G401.6 (cell line): Measurements from ENCODE around the gene LAD1.

Experiments
- FAIRE-seq: peaks from 2 replicates; lab custom pipeline; 2012; peaks lifted over from hg19 to GRCh38; lab: Jason Lieb, UNC

LAD1 gene

DNA sequence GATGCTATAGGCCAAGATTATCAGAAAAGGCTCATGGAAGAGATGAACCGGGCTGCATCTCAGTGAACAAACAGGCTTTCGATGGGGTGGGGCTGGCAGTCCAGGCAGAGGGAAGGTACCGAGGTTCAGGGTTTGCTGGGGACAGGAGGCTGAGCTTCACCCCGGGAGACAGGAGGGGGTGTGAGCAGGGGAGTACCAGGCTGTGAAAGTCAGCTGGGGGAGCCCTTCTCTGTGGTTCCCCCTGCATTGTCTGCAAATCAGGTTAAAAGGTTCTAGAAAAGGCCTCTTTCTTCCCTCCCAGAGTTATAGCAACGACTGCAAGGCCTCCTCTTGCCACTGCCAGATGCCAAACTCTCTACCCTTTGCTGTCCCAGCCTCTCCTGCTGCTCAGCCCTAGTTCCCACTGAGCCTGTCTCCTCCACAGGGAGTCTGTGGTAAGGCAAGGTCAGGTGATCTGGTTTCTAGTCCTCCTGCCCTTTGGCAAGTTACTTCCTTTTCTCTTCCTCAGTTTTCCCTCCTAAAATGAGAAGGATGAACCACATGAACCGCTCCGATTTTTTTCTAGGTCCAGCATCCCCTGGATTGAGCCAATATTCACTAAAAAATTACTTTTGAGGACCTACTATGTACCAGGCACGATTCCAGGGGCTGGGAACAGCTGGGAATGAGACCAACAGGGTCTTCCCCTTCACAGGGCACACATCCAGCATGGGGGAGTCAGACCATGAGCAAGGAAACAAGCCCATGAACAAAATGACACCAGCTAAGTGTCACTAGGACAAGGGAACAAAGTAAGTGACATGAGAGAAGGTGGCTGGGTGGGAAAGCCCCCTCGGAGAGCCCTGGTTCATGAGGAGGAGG, 7.2 kb downstream of the LAD1 start:
- no peak for FAIRE-seq

DNA sequence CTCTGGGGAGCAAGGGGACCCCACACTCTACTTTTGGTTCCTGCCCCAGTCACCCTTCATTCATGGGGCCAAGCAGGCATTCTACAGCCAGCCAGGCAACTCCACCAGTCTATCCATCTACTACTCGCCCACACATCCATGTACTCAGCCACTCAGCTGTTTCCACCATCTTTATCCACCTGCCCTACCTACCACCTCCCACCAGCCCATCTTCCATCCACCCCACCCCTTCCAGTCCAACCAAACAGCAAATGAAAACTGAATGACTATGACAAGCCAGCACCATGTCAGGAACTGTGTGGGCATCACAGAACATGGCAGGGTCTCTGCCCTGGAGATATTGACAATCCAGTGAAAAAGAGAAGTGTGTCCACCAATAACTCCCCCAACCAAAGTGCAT, 7.9 kb downstream of the LAD1 start:
- no peak for FAIRE-seq

DNA sequence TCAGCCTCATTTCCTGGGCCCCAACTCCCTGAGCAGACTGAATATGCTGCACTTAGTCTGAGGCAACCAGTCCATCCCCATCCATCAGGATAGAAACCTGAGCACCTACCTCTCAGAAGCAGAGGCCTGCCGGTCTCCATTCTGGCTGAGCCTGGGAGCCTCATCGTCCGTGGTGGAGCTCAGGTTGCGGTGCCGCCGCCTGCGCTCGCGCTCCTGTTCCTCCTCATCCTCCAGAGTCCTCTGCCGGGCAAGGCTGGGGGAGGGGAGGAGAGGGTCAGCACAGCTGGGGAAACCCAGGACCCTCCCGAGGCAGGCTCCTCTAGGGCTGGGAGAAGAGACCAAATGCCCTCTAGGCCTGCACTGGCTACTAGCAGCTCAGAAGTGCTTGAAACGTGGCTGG, 10.1 kb downstream of the LAD1 start:
- no peak for FAIRE-seq

DNA sequence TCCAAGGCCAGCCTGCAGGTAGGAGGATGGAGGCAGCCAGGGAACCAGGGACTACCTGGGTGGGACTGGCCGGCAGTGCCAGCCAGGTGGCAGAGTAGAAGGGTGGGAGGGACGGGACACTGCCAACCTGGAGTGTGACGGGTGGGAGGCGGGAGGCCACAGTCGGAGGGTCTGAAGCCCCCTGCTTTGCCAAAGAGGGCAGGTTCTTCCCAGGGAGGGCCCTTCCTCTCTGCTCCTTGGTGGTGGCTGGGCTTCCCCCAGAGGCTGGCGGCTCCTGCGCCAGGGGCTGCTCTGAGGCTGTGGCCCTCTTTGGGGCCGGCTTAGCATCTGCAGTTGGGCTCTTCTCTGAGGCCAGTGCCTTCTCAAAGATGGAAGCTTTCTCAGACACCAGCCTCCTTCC, 12.9 kb downstream of the LAD1 start:
- no peak for FAIRE-seq

DNA sequence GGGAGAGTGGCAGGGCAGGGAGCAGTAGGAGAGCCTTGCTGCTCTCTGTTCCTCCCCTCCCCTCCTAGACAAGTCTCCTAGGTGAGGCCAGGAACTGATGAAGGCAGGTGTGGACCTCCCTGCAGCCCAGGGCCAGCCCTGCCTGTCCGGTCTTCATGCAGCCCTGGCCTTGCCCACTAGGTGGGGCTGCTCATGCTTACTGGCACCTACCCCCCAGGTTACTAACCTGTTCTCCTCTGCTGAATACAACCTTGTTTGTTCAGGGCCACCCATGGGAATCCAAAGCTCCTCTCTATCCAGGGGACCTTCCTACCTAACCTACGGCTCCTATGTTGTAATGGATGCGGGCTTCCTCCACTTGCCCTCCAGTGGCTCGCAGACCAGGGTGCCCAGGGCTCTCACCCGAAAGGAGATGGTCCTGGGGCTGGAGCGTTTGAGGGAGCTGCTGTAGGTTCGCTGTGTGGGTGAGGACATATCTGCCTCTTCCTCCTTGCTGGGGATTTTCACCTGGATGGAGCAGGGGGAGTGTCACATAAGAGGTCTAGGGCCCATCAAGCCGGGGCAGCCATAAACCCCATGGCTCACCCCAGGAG, 13.7 kb downstream of the LAD1 start:
- peak; percentile 39 for FAIRE-seq

DNA sequence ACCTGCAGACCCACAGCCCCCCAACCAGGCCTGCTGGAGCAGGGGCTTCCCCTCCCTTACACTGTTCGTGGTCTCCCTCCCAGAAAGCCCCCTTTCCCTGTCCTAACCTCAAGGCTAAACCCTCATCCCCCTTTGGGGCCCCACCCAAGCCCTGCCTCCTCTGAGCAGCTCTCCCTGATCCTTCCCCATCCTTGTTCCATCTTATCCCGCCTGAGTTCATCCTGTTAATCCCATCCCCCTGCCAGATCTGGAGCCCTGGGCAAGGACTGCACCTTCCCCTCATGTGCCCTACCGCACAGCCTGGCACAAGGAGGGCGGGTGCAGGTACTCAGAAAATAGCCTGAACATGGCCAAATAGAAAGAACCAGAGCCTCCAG, 14.7 kb downstream of the LAD1 start:
- no peak for FAIRE-seq

DNA sequence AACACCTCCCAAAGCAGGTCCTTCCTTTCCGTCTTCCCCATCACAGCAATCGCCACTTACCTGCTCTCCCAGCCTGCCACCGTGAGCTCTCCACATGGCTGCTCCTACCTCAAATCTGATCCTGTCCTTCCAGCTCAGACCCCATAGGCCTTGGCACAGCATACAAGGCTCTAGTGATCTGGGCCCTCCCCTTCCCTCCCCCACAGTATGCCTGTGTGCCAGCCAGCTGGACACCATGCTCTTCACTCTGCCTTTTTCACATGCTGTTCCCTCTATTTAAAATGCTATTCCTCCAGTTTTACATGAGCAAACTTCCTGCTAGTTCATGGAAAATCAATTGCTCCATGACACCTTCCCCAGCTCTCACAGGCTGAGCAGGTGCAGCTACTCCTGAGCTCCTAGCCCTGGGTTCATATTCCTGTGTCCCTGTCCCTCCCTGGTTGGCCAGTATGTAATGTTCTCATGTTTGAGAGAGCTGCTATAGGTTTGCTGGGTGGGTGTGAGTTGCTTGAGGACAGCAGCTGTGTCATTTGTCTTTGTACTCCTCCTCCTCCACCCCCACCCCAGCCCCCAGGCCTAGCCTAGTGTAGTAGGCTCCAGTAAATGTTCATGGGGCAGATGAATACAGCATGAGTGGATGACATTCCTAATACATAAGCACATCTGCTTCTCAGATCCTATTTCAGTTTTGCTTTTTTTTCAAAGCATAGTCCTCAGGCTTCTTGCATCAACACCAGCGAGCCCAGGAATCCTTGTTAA, 15.3 kb downstream of the LAD1 start:
- no peak for FAIRE-seq

DNA sequence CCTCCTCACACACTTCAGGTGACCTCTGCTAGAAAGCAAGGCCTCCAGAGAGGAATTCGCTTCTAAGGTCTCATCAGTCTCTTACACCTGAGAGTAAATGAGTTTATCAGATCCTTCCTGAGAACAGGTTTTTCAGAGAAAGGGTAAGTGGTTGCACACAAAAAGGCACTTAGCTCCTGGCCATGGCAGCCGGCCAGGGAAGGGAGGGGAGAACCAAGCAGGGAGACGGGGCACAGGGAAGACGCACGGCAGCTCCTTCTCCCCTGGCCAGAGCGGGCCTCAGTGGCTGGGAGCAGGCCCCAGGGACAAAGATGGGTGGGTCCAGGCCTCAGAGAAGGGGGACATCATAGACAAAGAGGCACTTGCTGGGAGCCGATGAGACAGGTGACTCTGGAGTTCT, 18.0 kb downstream of the LAD1 start:
- no peak for FAIRE-seq

DNA sequence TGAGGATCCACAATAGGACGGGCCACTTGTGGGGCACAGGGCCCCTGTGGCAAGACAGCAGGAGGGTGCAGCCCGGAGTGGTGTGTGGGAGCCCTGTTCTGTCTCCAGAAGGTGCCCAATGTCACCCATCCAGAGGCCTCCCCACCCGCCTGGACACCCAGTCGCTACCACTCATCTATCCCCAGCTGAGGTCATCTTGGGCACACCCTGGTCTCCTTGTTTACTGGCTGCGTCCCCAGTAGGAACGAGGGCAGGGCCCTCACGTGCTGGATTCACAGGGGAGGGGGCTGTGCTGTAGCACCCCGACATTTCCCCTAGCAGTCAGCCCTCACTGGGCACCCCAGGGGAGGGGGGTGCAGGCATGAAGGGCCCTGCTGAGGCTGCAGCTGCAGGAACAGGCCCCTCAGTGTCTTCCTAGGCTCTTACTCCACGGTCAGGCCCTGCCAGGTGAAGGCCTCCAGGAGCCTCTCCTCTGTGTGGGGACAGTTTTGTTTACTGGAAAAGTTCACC, 19.3 kb downstream of the LAD1 start:
- FAIRE-seq: no peak

DNA sequence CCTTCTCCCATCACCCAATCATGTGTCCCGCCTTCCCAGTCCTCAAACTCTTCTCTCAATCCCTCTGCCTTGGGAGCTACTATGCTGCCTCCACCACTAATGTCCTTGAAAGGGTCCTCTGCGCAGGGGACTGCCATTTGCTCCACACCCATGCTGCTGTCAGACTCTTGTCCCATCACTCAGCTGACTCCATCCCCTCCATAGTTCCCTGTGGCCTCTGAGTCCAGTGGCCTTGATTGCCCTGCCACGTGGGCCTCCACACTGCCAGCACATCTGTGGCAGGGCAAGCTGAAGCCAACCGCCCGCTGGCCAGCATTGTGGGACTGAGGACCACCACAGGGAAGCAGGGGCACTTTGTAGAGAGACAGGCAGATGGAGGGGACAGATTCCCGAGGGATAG, 20.3 kb downstream of the LAD1 start:
- FAIRE-seq: no peak

DNA sequence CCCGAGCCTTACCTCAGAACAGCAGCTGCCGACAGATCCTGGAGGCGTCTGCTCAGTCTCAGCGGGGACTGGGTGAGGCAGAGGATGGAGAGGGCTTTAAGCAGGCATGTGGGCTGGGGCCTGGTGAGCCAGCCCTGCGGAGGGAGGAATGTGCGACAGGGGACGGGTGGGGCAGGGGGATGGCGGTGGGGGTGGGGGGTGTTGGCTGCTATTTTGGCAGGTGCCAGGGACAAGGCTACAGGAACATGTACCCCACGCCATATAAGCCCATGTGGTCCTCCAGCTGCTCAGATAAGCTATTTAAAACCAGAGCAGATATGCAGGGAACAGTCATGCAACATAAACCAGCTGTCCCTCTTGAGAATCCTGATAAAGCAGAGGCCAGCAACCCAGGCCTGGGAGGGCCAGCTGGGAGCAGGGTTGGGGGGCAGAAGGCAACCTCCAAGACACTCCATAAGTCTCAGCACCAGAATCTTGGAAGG, 21.5 kb downstream of the LAD1 start, which contains the start of gene TNNT2:
Gene TNNT2, minus strand, starts transcription at position 70 of the 482 bp plus-strand sequence. CDS start 4,426 bp downstream, outside the sequence.
- FAIRE-seq: no peak

DNA sequence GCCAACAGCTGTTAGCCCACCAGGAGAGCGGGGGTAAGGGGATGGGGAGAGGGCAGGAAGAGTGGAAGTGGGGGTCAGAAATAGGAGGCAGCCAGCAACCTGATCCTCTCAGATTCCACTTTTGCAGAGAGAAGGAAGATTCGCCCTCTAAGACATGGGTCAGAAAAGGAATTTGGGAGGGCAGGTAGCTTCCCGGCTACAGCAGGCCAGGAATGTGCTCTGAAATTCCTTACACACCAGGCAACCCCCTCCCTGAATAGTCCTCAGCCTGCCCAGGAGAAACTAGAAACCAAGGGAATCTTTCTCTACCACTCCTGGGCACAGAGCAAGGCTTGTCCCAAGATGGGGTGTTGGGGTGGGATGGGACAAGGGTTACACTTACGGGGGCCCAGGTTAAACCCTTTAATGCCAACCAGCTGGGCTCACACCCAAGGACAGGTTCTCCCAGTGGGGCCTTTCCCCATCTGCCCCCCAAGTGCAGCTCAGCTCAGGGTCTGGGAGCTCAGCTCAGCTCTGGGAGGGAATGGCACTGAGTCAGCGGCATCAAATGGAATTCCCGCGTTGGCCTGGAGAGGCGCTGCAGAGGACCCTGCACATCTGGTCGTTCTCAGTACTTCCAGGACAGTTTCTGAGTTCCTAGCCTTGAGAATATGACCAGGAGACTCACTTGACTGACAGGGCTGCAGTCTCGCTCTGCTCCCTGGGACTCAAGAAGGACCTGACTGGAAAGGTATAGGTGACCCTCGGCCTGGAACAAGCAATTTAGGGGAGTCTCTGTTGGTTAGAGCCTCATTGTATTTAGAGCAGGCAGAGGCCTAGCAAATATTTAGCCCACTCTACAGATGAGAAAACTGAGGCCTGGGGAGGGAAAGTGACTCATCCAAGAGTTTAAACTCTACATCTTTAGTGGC, 22.4 kb downstream of the LAD1 start:
- FAIRE-seq: peak; percentile 94

DNA sequence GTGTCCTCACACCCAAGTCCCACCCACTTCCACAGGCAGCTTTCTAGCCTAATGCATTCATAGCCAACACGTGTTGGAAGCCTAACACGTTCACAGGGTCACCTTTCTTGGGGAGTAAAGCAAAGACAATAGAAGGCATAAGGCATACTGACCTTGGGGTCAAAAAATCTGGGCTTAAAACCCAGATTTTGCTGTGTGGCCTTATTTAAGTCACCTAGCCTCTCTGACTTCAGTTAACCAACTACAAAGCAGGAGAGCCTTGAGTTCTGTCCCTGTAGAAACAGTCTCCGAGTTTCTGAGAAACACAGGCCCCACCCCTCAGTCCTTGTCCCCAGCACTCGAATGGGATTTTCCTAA, 23.0 kb downstream of the LAD1 start:
- no peak for FAIRE-seq

DNA sequence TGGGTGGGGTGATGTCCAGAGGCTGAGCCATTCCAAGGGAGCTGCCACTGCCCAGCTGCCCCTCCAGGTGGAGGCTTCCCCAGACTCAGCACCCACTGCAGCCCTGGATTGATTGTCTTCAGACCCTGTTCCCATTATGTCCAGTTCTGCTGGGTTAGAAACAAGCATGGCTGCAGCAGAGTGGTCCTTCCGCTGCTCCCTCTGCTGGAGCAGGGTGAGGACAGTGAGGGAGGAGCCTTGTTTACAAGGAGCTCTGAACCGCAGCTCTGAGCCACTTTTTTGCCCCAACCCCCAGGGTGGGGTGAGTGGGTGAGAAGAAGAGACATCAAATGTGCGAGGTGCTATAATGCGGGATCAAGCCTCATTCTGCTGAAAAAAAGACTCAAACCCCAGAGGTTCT, 24.0 kb downstream of the LAD1 start:
- no peak for FAIRE-seq

DNA sequence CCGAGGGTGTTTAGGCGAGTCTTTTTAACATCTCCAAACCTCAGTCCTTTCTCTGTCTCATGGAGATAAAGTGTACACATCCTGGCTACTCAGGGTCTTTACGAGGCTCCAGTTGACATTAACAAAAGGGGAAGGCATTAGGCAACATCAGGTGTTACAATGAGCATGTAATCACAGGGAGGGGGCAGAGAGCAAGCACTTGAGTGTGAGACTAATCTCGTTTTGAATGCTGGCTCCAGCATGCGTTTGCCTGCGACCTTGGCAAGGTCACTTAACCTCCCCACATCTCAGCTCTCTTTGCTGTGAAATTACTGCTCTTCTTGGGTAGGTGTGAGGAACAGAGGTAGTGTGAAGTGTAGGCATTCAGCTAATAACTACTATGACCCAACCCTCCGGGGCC, 24.8 kb downstream of the LAD1 start:
- no peak for FAIRE-seq

DNA sequence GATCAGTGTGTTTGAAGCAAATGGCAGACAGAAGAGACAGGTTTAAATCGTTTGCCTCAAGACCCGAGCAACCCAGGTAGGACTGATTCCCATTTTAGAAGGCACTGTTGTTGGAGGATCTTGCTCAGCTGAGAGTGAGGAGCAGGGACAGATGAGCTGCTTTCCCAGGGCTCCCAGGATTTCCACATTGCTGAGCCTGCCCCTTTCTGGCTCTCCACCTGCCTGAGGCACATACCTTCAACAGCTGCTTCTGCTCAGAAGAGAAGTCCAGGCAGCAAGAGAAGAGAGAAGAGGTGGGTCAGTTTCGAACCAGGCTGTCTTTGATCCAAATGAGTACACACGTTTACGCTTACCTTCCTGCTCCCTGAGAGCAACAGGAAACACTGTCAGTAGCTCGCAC, 27.3 kb downstream of the LAD1 start:
- FAIRE-seq: no peak

DNA sequence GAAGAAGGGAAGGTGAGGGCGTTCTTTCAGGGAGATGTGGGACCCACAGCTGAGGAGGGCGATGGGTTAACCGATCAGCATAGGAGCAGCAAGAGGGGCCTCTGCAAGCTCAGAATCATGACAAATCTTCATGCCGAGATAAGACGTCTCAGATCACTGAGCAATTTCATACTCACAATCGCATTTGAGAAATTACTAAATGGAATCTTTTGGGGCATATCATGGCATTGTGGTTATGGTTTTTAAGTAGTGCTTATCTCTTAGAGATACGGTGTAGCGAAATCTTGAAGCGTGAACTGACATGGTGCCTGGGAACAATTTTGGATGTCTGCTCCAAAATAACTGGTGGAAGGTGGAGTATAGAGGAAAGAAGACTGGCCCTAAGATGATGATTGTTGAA, 27.8 kb downstream of the LAD1 start:
- FAIRE-seq: no peak

DNA sequence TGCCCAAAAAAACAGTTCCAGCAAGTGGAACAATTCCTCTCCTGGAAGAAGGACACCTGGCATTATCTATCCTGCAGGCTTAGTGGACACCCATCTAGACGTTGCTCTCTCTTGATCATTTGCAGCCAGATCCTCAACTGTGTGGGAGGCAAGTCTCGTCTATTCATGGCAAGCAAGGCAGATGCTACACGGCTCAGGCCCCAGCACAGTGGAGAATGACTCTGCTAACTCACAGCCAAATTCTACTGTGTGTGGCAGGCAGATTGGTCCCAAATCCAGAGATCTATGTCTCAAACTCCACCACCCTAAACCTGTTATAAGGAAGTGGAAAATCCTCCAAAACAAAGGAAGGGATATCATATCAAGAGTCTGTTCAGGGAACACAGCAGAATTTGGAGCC, 28.6 kb downstream of the LAD1 start:
- FAIRE-seq: no peak

DNA sequence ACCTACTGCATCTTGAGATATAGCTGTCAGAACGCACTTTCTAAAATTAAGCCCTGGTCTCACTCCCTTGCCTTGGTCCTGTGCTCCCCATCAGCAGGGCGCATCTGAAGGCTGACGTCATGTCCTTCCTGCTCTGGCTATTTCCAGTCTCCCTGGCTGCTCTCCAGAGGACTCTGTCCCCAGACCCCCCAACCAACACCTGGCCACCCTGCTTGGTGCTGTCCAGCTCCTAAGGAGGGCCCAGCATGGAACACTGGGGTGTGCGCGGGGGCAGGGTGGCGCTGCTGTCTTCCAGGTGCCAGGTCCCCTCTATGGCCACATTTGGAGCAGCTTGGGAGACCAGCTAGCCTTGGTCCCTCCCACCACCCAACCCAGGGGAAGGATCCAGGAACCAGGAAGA, 29.9 kb downstream of the LAD1 start:
- FAIRE-seq: no peak

DNA sequence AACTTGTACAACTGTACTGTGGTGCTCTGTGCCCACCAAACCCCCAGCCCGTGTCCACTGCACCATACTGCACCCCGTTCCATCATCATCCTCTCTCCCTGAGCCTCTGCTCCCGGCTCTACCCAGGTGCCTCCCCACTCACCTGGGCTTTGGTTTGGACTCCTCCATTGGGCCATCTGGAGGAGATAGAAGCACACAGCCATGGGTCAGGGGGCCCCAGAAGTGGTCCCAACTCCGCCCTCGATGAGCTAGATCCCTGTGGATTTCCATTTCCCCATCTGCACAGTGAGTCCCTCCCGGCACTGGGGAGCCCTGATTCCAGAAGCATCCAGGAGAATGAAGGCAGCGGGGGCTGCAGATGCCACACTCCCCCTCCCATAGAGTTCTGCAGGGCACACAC, 32.4 kb downstream of the LAD1 start:
- FAIRE-seq: no peak

DNA sequence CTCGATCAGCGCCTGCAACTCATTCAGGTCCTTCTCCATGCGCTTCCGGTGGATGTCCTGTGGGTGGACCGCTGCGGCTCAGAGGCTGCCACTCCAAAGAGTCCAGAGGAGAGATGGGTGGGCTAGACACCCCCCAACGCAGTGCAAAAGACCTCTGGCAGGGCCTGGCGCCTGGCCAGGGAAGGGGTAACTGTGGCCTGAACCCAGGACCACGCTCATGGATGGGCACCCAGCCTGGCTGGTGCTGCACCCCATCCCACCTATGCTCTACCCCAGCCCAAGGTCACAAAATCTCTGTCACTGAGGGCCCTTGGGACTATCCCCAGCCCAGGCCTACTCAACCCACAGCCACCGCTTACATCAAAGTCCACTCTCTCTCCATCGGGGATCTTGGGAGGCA, 33.9 kb downstream of the LAD1 start:
- no peak for FAIRE-seq

DNA sequence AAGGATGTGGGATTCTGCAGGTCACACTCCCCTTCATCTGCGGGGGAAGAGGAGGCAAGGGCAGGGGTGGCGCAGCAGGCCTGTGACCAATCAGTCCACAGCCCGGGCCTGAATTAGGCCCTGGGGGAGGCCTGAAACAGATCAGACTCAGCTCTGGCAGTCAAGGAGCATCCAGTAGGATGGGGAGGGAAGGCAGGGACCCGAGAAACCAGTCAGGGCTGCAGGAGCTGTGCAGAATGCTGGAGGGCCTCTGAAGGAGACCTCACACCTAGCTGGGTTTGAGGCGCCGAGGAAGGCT, 34.4 kb downstream of the LAD1 start:
- FAIRE-seq: no peak
